HG03469 (cell line): ENCODE results near the gene TYROBP.
"Not testable (repeated sequence)": the region's sequence is repeated elsewhere in the genome, so short reads cannot be mapped to it uniquely, and the experiment has no call there.

Source experiments
- ATAC-seq: cut with Tn5 transposase; IDR thresholded peaks from one replicate; pipeline ENCODE4 v1.9.1; 2021; ENCODE audit warnings: mild to moderate bottlenecking, moderate library complexity, moderate number of reproducible peaks; ENCODE audit not compliant: unreplicated experiment

Gene TYROBP

GRCh38 chr19:35901854-35902661 lies 6.0 kb downstream of the TYROBP start, which contains the start of gene HCST:
Gene HCST, plus strand, starts transcription at chr19:35902529. Its CDS starts 65 bp downstream, at chr19:35902594.
- no peak for ATAC-seq

GRCh38 chr19:35901055-35901644 lies 6.9 kb downstream of the TYROBP start:
- ATAC-seq = no peak

GRCh38 chr19:35899547-35900214 lies 8.4 kb downstream of the TYROBP start:
- peak; percentile 29 for ATAC-seq

GRCh38 chr19:35898499-35898809 lies 9.6 kb downstream of the TYROBP start:
- no peak for ATAC-seq

- ATAC-seq = no peak
Observed at GRCh38 chr19:35897706-35898451, 10.2 kb downstream of the TYROBP start.

- ATAC-seq = no peak
Observed at GRCh38 chr19:35896643-35897040, 11.5 kb downstream of the TYROBP start.

- ATAC-seq = no peak
Observed at GRCh38 chr19:35895911-35896642, 12.0 kb downstream of the TYROBP start.

GRCh38 chr19:35894342-35894741 lies 13.8 kb downstream of the TYROBP start:
- no peak for ATAC-seq

- not testable (repeated sequence) for ATAC-seq
Observed at GRCh38 chr19:35891819-35892218, 16.3 kb downstream of the TYROBP start.

- no peak for ATAC-seq
Observed at GRCh38 chr19:35890113-35890650, 17.9 kb downstream of the TYROBP start.

- no peak for ATAC-seq
Observed at GRCh38 chr19:35889370-35890112, 18.6 kb downstream of the TYROBP start.

- ATAC-seq = no peak
Observed at GRCh38 chr19:35888398-35888797, 19.7 kb downstream of the TYROBP start.

GRCh38 chr19:35887197-35887596 lies 20.9 kb downstream of the TYROBP start:
- ATAC-seq = no peak

- ATAC-seq = no peak
Observed at GRCh38 chr19:35885904-35886303, 22.2 kb downstream of the TYROBP start.

- ATAC-seq = no peak
Observed at GRCh38 chr19:35885225-35885738, 22.8 kb downstream of the TYROBP start.

- no peak for ATAC-seq
Observed at GRCh38 chr19:35883882-35884281, 24.2 kb downstream of the TYROBP start.

- ATAC-seq = no peak
Observed at GRCh38 chr19:35882114-35882832, 25.8 kb downstream of the TYROBP start.

GRCh38 chr19:35879770-35880317 lies 28.3 kb downstream of the TYROBP start:
- ATAC-seq = no peak
